Measurements from ENCODE around the gene ADCY9.
"Not testable (repeated sequence)": the region's sequence is repeated elsewhere in the genome, so short reads cannot be mapped to it uniquely, and the experiment has no call there.

ADCY9 gene

DNA sequence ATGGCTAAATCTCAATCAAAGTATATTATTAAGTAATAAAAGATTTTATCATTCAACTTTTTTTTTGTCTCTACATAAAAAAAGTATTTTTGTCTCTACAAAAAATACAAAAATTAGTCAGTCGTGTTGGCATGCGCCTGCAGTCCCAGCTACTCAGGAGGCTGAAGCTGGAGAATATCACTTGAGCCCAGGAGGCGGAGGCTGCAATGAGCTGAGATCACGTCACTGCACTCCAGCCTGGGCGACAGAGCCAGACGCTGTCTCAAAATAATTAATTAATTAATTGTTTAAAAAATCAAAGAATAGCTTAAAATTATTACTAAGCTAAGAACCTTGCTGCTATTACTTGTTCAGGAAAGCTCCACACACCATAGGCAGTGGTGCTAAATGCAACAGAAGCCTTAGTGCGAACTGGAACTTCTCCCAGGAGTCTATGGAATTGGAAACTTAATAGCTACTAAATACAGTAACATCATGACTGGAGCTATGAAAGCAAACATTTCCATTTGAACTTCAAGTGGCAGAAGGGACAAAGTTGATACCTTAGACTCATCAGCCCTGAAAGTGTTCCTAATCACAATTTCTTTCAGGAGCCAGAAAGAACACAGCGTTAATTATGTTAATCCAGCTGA, 22.6 kb downstream of the ADCY9 start:
- DNase-seq (ENCODE audit: low read depth), result no peak

- no peak for DNase-seq (ENCODE audit: low read depth)
These were observed 23.5 kb downstream of the ADCY9 start for GRCh38 chr16:4092547-4093265.

DNA sequence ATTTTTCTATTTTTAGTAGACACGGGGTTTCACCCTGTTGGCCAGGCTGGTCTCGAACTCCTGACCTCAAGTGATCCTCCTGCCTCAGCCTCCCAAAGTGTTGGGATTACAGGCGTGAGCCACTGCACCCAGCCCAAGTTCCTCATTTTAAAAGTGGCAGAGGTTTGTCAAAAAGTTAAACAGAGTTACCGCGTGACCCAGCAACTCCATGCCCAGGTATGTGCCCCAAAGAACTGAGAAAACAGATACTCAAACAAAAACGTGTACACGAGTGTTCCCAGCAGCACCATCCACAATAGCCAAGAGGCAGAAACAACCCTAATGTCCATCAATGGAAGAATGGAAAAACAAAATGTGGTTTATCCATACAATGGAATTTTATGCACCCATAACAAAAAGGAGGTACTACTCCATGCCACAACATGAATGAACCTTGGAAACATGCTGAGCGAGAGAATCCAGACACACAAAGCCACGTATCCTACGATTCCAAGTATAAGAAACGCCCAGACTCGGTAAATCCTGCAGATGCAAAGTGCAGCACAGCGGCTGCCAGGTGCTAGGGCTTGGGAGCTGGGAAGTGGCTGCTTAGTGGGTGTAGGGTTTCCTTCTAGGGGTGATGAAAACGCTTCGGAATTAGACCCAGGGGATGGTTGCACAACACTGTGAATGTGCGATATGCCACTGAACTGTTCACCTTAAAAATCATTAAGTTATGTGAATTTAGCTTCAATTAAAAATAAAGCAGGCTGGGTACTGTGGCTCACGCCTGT, 24.8 kb downstream of the ADCY9 start:
- DNase-seq (ENCODE audit: low read depth), result no peak

- no peak for DNase-seq (ENCODE audit: low read depth)
These were observed 25.8 kb downstream of the ADCY9 start for GRCh38 chr16:4090351-4090851.

DNA sequence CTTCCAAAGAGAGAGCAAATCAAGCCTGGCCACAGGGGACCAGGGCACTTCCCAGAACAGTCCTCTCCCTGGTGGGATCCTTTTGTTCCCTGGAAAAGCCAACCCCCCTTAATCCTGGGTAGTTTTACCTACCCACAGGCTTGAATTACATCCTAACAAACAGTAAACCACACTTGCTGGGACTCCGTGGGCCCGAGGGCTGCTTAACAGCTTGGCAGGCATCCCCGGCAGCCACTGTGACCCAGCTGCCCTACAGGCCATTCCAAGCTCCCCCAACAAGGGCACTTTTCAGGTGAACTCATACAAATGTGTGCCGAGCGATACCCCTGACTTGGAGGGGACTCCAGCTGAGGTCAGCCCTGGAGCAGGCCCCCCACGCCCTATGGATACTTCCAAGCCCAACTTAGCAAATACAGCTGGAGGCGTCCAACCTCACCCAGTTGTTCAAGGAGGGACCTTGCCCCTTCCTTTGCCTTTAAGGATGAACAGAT, 26.4 kb downstream of the ADCY9 start:
- DNase-seq (ENCODE audit: low read depth), result no peak

- DNase-seq (ENCODE audit: low read depth), result no peak
These were observed 26.9 kb downstream of the ADCY9 start for GRCh38 chr16:4089251-4089810.

DNA sequence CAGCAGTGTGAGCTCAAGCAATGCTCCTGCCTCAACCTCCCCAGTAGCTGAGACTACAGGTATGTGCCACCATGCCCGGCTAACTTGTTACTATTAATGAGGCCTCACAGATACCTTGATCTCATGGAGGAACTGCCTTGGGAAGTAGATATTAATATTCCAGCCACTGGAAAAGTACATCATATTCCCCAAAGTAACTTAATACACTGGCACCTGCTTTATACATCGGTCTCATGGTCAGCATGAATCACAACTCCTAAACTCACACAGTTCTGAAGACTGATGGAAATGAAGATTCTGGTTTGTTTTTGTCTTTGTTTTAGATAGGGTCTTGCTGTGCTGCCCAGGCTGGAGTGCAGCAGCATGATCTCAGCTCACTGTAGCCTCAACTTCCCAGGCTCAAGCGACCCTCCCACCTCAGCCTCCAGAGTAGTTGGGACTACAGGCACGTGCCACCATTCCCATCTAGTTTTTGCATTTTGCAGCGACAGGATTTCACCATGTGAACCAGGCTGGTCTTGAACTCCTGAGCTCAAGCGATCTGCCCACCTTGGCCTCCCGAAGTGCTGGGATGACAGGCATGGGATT, 28.2 kb downstream of the ADCY9 start:
- no peak for DNase-seq (ENCODE audit: low read depth)

DNA sequence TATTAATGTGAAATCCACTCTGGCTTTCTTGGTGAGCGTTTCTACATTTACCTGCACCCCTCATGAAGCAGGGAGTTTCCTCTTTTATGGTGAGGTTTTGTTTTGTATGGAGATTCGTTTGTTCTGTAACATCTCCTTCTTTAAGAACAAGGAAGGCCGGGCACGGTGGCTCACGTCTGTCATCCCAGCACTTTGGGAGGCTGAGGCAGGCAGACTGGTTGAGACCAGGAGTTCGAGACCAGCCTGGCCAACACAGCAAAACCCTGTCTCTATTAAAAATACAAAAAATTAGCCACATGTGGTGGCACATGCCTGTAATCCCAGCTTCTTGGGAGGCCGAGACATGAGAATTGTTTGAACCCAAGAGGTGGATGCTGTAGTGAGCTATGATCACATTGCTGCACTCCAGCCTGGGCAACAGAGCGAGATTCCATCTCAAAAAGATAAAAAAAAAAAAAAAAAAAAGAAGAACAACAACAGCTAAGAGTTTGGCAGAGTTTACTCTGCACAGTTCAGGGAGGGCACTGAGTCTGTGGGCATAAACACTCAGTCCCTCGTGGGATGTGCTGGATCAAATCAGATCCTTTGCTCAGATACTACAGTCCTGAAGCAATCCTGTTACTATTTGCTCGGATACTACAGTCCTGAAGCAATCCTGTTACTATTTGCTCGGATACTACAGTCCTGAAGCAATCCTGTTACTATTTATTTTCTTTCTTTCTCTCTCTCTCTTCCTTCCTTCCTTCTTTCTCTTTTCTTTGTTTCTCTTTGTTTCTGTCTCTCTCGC, 28.9 kb downstream of the ADCY9 start:
- no peak for DNase-seq (ENCODE audit: low read depth)

DNA sequence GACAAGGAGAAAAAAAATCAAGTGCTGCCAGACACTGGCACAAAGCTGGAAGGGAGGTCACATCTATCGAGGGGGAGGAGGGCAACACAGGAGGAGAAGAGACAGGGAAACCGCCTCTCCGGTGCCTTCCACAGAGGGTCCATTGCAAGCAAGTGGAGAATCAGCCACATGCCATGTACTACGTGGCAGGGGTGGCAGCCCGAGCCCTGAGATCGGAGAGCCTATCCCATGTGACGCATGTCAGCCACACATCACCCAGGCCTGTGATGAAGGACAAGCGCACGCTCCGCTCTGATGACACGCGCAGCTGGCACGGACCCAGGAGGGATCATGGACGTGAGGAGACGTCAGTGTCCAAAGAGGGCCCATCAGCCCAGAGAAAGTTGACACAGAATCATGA, 30.1 kb downstream of the ADCY9 start:
- no peak for DNase-seq (ENCODE audit: low read depth)

- DNase-seq (ENCODE audit: low read depth), result no peak
These were observed 30.8 kb downstream of the ADCY9 start for GRCh38 chr16:4085405-4085970.

DNA sequence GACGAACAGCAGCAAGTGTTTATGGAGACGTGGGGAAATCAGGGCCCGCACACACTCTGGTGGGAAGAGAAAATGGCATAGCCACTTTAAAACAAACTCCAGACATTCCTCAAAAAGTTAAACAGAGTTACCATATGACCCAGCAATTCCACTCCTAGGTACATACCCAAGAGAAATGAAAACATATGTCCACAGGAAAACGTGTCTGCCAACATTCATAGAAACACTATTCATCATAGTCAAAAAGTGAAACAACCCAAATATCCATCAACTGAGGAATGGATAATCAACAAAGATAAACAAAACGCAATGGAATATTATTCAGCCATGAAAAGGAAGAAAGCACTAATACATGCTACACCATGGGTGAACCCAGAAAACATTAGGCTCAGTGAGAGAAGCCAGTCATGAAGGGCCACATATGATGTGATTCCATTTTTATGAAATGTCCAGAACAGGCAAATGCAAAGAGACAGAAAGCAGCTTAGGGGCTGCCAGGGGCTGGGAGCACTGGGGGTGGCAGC, 32.8 kb downstream of the ADCY9 start:
- no peak for DNase-seq (ENCODE audit: low read depth)

DNA sequence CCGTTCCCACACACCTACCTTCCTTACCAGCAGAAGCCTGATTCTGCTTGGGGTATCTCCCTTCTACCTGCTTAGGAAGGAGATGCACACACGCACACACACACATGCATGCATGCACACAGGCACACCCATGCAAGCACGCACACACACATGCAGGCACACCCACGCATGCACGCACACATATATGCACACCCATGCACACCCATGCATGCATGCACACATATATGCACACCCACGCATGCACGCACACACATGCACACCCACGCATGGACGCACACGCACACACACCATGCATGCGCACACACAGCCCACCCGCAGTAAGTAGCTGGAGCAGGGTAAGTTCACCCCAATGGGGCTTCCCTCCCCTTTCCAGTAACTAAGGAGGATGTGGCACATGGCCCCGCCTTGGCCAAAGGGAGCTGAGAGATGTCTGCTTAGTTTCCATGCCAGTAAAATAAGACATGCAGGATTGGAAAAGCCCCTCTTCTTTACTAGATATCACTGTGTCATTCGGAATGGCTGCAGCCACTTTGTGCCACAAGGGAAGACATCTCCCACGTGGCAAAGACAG, 33.7 kb downstream of the ADCY9 start:
- no peak for DNase-seq (ENCODE audit: low read depth)

DNA sequence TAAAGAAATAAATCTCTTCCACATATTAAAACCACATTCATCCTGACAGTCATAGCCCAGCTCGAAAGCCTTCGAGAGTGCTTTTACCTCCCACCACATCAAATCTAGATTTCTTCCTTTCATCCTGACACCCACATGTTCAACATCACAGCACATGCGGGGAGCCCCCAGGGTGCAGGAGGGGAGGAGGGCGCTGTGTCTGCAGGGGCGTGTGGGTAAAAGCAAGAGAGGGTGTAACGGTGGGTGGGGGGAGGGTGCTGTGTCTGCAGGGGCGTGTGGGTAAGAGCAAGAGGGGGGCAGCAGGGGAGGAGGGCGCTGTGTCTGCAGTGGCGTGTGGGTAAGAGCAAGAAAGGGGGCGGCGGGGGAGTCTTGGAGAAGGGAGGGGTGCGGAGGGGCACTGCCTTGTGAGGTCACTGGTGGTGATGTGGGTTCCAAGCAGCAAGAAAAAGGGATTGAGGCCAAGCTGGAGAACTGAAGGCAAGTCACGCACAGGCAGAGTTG, 34.7 kb downstream of the ADCY9 start:
- DNase-seq (ENCODE audit: low read depth), result peak; percentile 24

DNA sequence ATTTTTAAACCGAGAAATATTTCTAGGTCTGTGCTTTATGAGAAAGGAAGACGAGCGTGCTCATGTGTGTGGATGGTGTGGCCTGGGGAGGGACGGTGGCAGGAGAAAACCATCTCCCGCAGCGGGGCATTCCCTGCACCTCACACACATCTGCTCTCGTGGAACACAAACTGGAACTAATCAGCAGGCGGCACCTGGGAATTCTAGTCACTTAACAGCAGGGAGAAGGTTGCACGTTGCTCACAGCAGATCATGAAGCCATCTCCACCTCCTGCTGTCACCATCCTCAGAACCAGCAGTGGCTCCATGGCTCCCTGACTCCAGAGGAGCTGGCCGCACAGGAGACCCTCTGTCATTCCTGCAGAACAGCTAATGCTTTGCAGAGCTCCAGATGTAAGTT, 35.2 kb downstream of the ADCY9 start:
- no peak for DNase-seq (ENCODE audit: low read depth)

DNA sequence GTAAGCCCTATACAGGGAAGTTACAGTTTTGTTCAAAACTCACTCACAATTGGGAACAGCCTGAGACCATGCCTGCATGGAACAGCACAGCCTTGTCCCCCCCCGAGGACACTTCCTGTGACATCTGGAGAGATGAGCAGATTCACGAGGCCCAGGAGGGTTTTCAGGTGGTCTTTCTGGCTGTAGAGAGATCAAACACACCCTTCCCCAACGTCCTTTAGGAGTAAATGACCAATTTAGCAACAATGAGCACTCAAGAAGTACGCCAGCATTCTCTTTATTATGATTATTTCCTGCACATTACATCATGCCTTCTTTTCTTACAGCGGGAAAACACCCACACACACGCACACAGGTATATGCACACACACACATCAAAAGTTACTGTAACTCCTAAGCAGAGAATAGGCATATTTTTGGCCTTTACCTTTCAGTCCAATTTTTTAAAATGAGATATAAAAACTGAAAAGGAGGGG, 39.0 kb downstream of the ADCY9 start:
- DNase-seq (ENCODE audit: low read depth), result no peak

- DNase-seq (ENCODE audit: low read depth), result no peak
These were observed 40.7 kb downstream of the ADCY9 start for GRCh38 chr16:4075534-4075933.

- DNase-seq (ENCODE audit: low read depth), result not testable (repeated sequence)
These were observed 43.1 kb downstream of the ADCY9 start for GRCh38 chr16:4073150-4073549.

- DNase-seq (ENCODE audit: low read depth), result no peak
These were observed 44.3 kb downstream of the ADCY9 start for GRCh38 chr16:4071686-4072561.

DNA sequence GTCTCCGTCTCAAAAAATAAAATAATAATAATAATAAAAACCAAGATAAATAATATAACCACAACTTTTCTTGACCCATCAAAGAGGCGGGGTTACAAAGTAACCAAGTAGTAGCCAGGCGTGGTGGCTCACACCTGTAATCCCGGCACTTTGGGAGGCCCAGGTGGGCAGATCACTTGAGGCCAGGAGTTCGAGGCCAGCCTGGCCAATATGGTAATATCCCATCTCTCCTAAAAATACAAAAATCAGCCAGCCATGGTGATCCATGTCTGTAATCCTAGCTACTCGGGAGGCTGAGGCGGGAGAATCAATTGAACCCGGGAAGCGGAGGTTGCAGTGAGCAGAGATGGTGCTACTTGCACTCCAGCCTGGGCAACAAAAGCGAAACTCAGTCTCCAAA, 45.3 kb downstream of the ADCY9 start:
- no peak for DNase-seq (ENCODE audit: low read depth)
